Measurements from ENCODE around the gene AP2A2. TPM values are rescaled to one million over a fixed set of nuclear protein-coding genes. Genes with fewer than 3 reads are reported as not detected.

The AP2A2 gene
- total RNA-seq, 1 experiment from 2014 or later, result 55.5 TPM

GRCh38 chr11:1055109-1055703 lies 129.5 kb downstream of the AP2A2 start (continued):
- TF ChIP-seq CTCF (IDR thresholded peaks at IDR 0.05 in 2 of 3, conservative IDR thresholded peaks at IDR 0.05 in 1 of 3; ENCODE audit: borderline replicate concordance in 1 of 3, insufficient read depth in 1 of 3, low read depth in 2 of 3, low read length in 2 of 3) (no peak), YY1 (IDR thresholded peaks at IDR 0.05; ENCODE audit: extremely low read depth, insufficient replicate concordance, low read depth, low read length) (no peak), EZH2 (IDR thresholded peaks at IDR 0.05) (no peak), ZFX (IDR thresholded peaks at IDR 0.05) (no peak), POLR2A (IDR thresholded peaks at IDR 0.05; ENCODE audit: borderline replicate concordance, extremely low read depth, insufficient read depth, insufficient read length) (no peak), SIN3A (IDR thresholded peaks at IDR 0.05; ENCODE audit: low read depth) (no peak), ELF1 (IDR thresholded peaks at IDR 0.05; ENCODE audit: borderline replicate concordance, low read depth) (no peak), ZNF274 (IDR thresholded peaks at IDR 0.05; ENCODE audit: low read depth, low read length) (no peak), SRF (IDR thresholded peaks at IDR 0.05; ENCODE audit: low read depth) (no peak), POLR2AphosphoS5 (IDR thresholded peaks at IDR 0.05; ENCODE audit: low read depth, low read length) (no peak), CEBPB (IDR thresholded peaks at IDR 0.05; ENCODE audit: low read depth) (no peak)

- intact Hi-C loops (cut with micrococcal nuclease), result loop anchor here (10.0 kb wide), 1 partner anchor 181 kb away; no protein-coding TSS in a partner anchor
- POLR2A ChIA-PET, result no interaction called here
- no peaks in the 10 kb centered on the region for H3K79me2 ChIP-seq (ENCODE audit: insufficient read depth, low read length)
- H2AFZ ChIP-seq (ENCODE audit: low read depth, low read length, poor library complexity, severe bottlenecking), result no peak overlapping the region
- H3K4me2 ChIP-seq (ENCODE audit: low read length), result no peak overlapping the region
- no peaks in the 10 kb centered on the region for H3K27me3 ChIP-seq (ENCODE audit: insufficient read depth, low read length)
- no peak overlapping the region for H3K27ac ChIP-seq (ENCODE audit: low read depth, low read length)
- ATAC-seq (no peak), DNase-seq (ENCODE audit: low read depth, low spot score) (no peak)
- no peaks in the 10 kb centered on the region for H3K9me2 ChIP-seq (ENCODE audit: insufficient read depth)
- BruUV-seq (replicated peaks), result no TSS peak
- no peaks in the 10 kb centered on the region for H4K20me1 ChIP-seq (ENCODE audit: insufficient read depth)
- H3K9me3 ChIP-seq (ENCODE audit: control insufficient read depth in 1 of 2, insufficient read depth in 1 of 2, low read depth in 1 of 2, low read length in 2 of 2), result no peaks in the 10 kb centered on the region
- CTCF ChIA-PET, result no interaction called here
- RAD21 ChIA-PET (ENCODE audit: low non-redundant PET in 1 of 2, low total read pairs in 2 of 2, uncharacterized antibody in 2 of 2, unreplicated experiment in 2 of 2), result no interaction called here
- no peak overlapping the region for H3K9ac ChIP-seq (ENCODE audit: low read length)
- H3K4me1 ChIP-seq (ENCODE audit: control insufficient read depth in 1 of 2, insufficient read depth in 2 of 2, low read length in 2 of 2), result peaks cover 9 to 31% of the 10 kb centered on the region in 2 experiments
- no peaks in the 10 kb centered on the region for H3K36me3 ChIP-seq (ENCODE audit: control insufficient read depth in 1 of 2, insufficient read depth in 2 of 2, low read length in 2 of 2)
- H3K4me3 ChIP-seq (replicated peaks in 1 of 2; ENCODE audit: low read depth in 1 of 2, low read length in 2 of 2), result no peak overlapping the region
- TF ChIP-seq ELF1 (IDR thresholded peaks at IDR 0.05; ENCODE audit: borderline replicate concordance, low read depth) (no peak), JUND (IDR thresholded peaks at IDR 0.05) (no peak), EZH2phosphoT487 (IDR thresholded peaks at IDR 0.05; ENCODE audit: borderline replicate concordance) (no peak), EGR1 (IDR thresholded peaks at IDR 0.05; ENCODE audit: low read depth) (no peak), SP1 (IDR thresholded peaks at IDR 0.05; ENCODE audit: low read depth) (no peak), ZFX (IDR thresholded peaks at IDR 0.05) (no peak), TCF7L2 (IDR thresholded peaks at IDR 0.05; ENCODE audit: borderline replicate concordance, extremely low read depth, insufficient read depth, insufficient read length) (no peak), EZH2 (IDR thresholded peaks at IDR 0.05) (no peak), REST (IDR thresholded peaks at IDR 0.05; ENCODE audit: low read depth) (no peak), SIN3A (IDR thresholded peaks at IDR 0.05; ENCODE audit: low read depth) (no peak), CEBPB (IDR thresholded peaks at IDR 0.05; ENCODE audit: low read depth) (no peak), POLR2A (IDR thresholded peaks at IDR 0.05; ENCODE audit: borderline replicate concordance, extremely low read depth, insufficient read depth, insufficient read length) (no peak), ZNF274 (IDR thresholded peaks at IDR 0.05; ENCODE audit: low read depth, low read length) (no peak), FOSL1 (IDR thresholded peaks at IDR 0.05; ENCODE audit: low read depth) (no peak), CBX3 (IDR thresholded peaks at IDR 0.05; ENCODE audit: low read depth) (no peak)
Measured at GRCh38 chr11:1055990-1056771, 130.5 kb downstream of the AP2A2 start.
